HL-60 (cell line): ENCODE measurements around the gene PTPRN2.

Experiments
- POLR2AphosphoS5 ChIP-seq: IDR thresholded peaks from 2 replicates; pipeline ENCODE4 v1.6.1; 2012; ENCODE audit warnings: low read depth
- TF ChIP-seq, protein P1 (sequence below): IDR thresholded peaks from one replicate; pipeline ENCODE4 v1.5.1; 2011; ENCODE audit warnings: low read length, control low read depth, inconsistent platforms; ENCODE audit not compliant: insufficient read depth

DNA sequence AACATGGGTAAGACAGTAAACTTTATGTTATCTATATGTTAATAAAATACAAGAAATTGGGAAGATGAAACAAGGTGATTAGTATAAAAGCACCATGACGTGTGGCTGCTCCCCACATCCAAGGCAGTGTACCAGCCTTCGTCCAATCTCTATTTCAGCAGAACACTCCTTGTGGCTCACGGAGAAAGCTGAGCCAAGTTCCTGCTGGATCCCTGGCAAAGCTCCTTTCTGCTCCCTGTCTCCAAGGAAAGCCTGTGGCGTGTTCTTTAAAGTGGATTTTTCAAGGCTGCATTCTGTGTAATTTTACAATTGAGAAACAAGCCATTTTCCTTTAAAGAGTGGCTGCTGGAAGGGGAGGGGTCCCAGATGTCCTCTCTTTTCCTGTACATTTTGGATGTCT is 467.3 kb downstream of the PTPRN2 start:
- TF ChIP-seq, protein P1, sequence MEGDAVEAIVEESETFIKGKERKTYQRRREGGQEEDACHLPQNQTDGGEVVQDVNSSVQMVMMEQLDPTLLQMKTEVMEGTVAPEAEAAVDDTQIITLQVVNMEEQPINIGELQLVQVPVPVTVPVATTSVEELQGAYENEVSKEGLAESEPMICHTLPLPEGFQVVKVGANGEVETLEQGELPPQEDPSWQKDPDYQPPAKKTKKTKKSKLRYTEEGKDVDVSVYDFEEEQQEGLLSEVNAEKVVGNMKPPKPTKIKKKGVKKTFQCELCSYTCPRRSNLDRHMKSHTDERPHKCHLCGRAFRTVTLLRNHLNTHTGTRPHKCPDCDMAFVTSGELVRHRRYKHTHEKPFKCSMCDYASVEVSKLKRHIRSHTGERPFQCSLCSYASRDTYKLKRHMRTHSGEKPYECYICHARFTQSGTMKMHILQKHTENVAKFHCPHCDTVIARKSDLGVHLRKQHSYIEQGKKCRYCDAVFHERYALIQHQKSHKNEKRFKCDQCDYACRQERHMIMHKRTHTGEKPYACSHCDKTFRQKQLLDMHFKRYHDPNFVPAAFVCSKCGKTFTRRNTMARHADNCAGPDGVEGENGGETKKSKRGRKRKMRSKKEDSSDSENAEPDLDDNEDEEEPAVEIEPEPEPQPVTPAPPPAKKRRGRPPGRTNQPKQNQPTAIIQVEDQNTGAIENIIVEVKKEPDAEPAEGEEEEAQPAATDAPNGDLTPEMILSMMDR: no peak
- TF ChIP-seq POLR2AphosphoS5: no peak
